HepG2 (cell line): ENCODE results near the gene BLVRB. TPM values are rescaled to one million over a fixed set of nuclear protein-coding genes. Genes with fewer than 3 reads are reported as not detected.

Source experiments
- BCL6 ChIP-seq: IDR thresholded peaks from 2 replicates; pipeline ENCODE4 v1.6.1; 2016; ENCODE audit warnings: missing genetic modification reagents, missing compliant biosample characterization
- CHD4 ChIP-seq: fragments of 200-600 bp; sonication (generic); IDR thresholded peaks from 2 replicates; pipeline ENCODE4 v1.7.0; 2017; ENCODE audit warnings: mild to moderate bottlenecking, low read length, borderline replicate concordance
- HOXA3 ChIP-seq: sonication (generic); formaldehyde crosslinking; IDR thresholded peaks from 2 replicates; pipeline ENCODE4 v1.5.0; 2020; ENCODE audit warnings: missing genetic modification reagents
- MBNL3 ChIP-seq: fragments of 250-450 bp; sonication (Bioruptor Pico); conservative IDR thresholded peaks from 2 replicates; pipeline ENCODE4 v1.8.0; 2022; ENCODE audit warnings: mild to moderate bottlenecking, inconsistent platforms
- MEIS2 ChIP-seq: sonication (generic); formaldehyde crosslinking; IDR thresholded peaks from 2 replicates; pipeline ENCODE4 v1.9.0; 2021; ENCODE audit warnings: mild to moderate bottlenecking, missing genetic modification reagents
- NKX3-1 ChIP-seq: sonication (generic); formaldehyde crosslinking; IDR thresholded peaks from 2 replicates; pipeline ENCODE4 v1.5.0; 2020; ENCODE audit warnings: missing genetic modification reagents
- PBX2 ChIP-seq: IDR thresholded peaks from 2 replicates; pipeline ENCODE4 v1.6.1; 2016; ENCODE audit warnings: control low read depth
- PRMT3 ChIP-seq: sonication (generic); formaldehyde crosslinking; IDR thresholded peaks from 2 replicates; pipeline ENCODE4 v1.8.1; 2022; ENCODE audit warnings: low read depth, mild to moderate bottlenecking, moderate library complexity, missing genetic modification reagents, borderline replicate concordance
- RAD21 ChIP-seq: fragments of 450-650 bp; formaldehyde crosslinking; IDR thresholded peaks from 2 replicates; pipeline ENCODE4 v1.5.0; 2020; ENCODE audit warnings: mild to moderate bottlenecking
- SALL1 ChIP-seq: sonication (generic); formaldehyde crosslinking; IDR thresholded peaks from 2 replicates; pipeline ENCODE4 v1.8.0; 2022; ENCODE audit warnings: mild to moderate bottlenecking, missing genetic modification reagents
- ZBED4 ChIP-seq: sonication (generic); formaldehyde crosslinking; IDR thresholded peaks from 2 replicates; pipeline ENCODE4 v1.4.0; 2020; ENCODE audit warnings: missing genetic modification reagents, borderline replicate concordance
- ZGPAT ChIP-seq: IDR thresholded peaks from 2 replicates; pipeline ENCODE4 v1.6.1; 2016; ENCODE audit warnings: mild to moderate bottlenecking
- ZNF3 ChIP-seq: IDR thresholded peaks from 2 replicates; pipeline ENCODE4 v1.7.0; 2017; ENCODE audit warnings: inconsistent platforms
- ZNF350 ChIP-seq: sonication (generic); formaldehyde crosslinking; IDR thresholded peaks from 2 replicates; pipeline ENCODE4 v1.4.0; 2020; ENCODE audit warnings: mild to moderate bottlenecking, low read depth, missing genetic modification reagents, borderline replicate concordance
- ZNF687 ChIP-seq: sonication (generic); formaldehyde crosslinking; IDR thresholded peaks from 2 replicates; pipeline ENCODE4 v1.5.1; 2020; ENCODE audit warnings: mild to moderate bottlenecking, missing genetic modification reagents, moderate library complexity
- ZNF747 ChIP-seq: sonication (generic); formaldehyde crosslinking; IDR thresholded peaks from 2 replicates; pipeline ENCODE4 v1.8.1; 2023; ENCODE audit warnings: missing genetic modification reagents, mild to moderate bottlenecking, borderline replicate concordance
- ZNF784 ChIP-seq: sonication (generic); formaldehyde crosslinking; IDR thresholded peaks from 2 replicates; pipeline ENCODE4 v1.5.1; 2020; ENCODE audit warnings: missing genetic modification reagents, mild to moderate bottlenecking, borderline replicate concordance
- ZNF788 ChIP-seq: sonication (generic); formaldehyde crosslinking; IDR thresholded peaks from 2 replicates; pipeline ENCODE4 v1.5.0; 2020; ENCODE audit warnings: mild to moderate bottlenecking, missing genetic modification reagents, borderline replicate concordance
- polyA plus RNA-seq, 8 experiments: library from polyadenylated mRNA; depleted of rRNA in 3 of 8; stranded (reverse) in 7 of 8; unstranded in 1 of 8; fragments of >200 nt; fragmentation: Illumina TruSeq in 4 of 8; extraction: Trizol in 4 of 8; gene quantifications; 2 replicates each; pipeline versions ENCODE4 v1.2.1 to v1.2.3, GENCODE V29; 2011 to 2016; ENCODE audit warnings: low read depth in 4 of 8, missing spikeins in 1 of 8, mixed read lengths in 1 of 8; ENCODE audit not compliant: insufficient read depth in 1 of 8
- total RNA-seq, 5 experiments: library from RNA; depleted of rRNA; stranded (reverse); fragments of >200 nt; fragmentation: Illumina TruSeq; extraction: Trizol; gene quantifications; 2 replicates each; pipeline ENCODE4 v1.2.3, GENCODE V29; 2016; ENCODE audit warnings: low read depth in 1 of 5

The BLVRB gene
- total and polyA plus RNA-seq, 2 of the 13 experiments (the other 11 are each of a cell fraction or from before 2014, with no cell fraction given) = 25.9 to 51.4 TPM

GRCh38 chr19:40465557-40466218 lies at the start of gene BLVRB (continued):
- TF ChIP-seq ZNF687 (CRISPR knock-in tag) = peak; percentile 88
- TF ChIP-seq ZNF747 (CRISPR knock-in tag) = no peak
- no peak for TF ChIP-seq CHD4
- 0 out of 2 replicates have a peak, but pooled peaks have one; percentile 17 for TF ChIP-seq ZBED4 (CRISPR knock-in tag)
- TF ChIP-seq BCL6 (CRISPR knock-in tag) = no peak
- peak; percentile 40; the same call in 1 of the 2 replicates for TF ChIP-seq ZNF788 (CRISPR knock-in tag)
- TF ChIP-seq ZNF784 (CRISPR knock-in tag) = no peak
- peak; percentile 65 for TF ChIP-seq SALL1 (CRISPR knock-in tag)
- peak; percentile 72 for TF ChIP-seq PBX2 (CRISPR knock-in tag)
- no peak for TF ChIP-seq MBNL3 (CRISPR knock-in tag)
- no peak for TF ChIP-seq RAD21
- peak; percentile 25; the same call in 1 of the 2 replicates for TF ChIP-seq ZNF350 (CRISPR knock-in tag)
- TF ChIP-seq PRMT3 = no peak
- TF ChIP-seq MEIS2 (CRISPR knock-in tag) = no peak
- TF ChIP-seq ZNF3 (CRISPR knock-in tag) = no peak
- TF ChIP-seq ZGPAT = peak; percentile 55; the same call in 1 of the 2 replicates
- peak; percentile 61 for TF ChIP-seq HOXA3
- no peak for TF ChIP-seq NKX3-1 (CRISPR knock-in tag)
